HG02763 (cell line): ENCODE results near the gene ZYG11A.

Source experiments
- ATAC-seq: cut with Tn5 transposase; IDR thresholded peaks from one replicate; pipeline ENCODE4 v1.9.1; 2021; ENCODE audit warnings: mild to moderate bottlenecking, moderate library complexity; ENCODE audit not compliant: unreplicated experiment

Gene ZYG11A

GRCh38 chr1:52876843-52877242 is 34.3 kb downstream of the ZYG11A start:
- ATAC-seq = no peak

GRCh38 chr1:52877554-52877953 is 35.0 kb downstream of the ZYG11A start:
- ATAC-seq = no peak

- ATAC-seq = no peak
These were observed 37.6 kb downstream of the ZYG11A start for GRCh38 chr1:52880206-52880605.

- no peak for ATAC-seq
These were observed 44.9 kb downstream of the ZYG11A start for GRCh38 chr1:52887483-52887882.

GRCh38 chr1:52892424-52893215 is 50.1 kb downstream of the ZYG11A start:
- ATAC-seq = no peak

GRCh38 chr1:52899445-52899894 is 56.9 kb downstream of the ZYG11A start:
- ATAC-seq = no peak

GRCh38 chr1:52900402-52900801 is 57.8 kb downstream of the ZYG11A start:
- ATAC-seq = no peak

- no peak for ATAC-seq
These were observed 58.8 kb downstream of the ZYG11A start for GRCh38 chr1:52901384-52901783.

GRCh38 chr1:52904208-52904926 is 61.8 kb downstream of the ZYG11A start:
- no peak for ATAC-seq

- ATAC-seq = no peak
These were observed 62.6 kb downstream of the ZYG11A start for GRCh38 chr1:52904927-52905698.

- ATAC-seq = no peak
These were observed 63.6 kb downstream of the ZYG11A start for GRCh38 chr1:52906135-52906603.

GRCh38 chr1:52907068-52907811 is 64.7 kb downstream of the ZYG11A start:
- ATAC-seq = no peak

GRCh38 chr1:52907812-52908153 is 65.2 kb downstream of the ZYG11A start:
- ATAC-seq = no peak

- ATAC-seq = no peak
These were observed 69.0 kb downstream of the ZYG11A start for GRCh38 chr1:52911541-52911940.

GRCh38 chr1:52913014-52913413 is 70.5 kb downstream of the ZYG11A start:
- ATAC-seq = no peak

GRCh38 chr1:52913537-52913936 is 71.0 kb downstream of the ZYG11A start:
- no peak for ATAC-seq

GRCh38 chr1:52914463-52914862 is 71.9 kb downstream of the ZYG11A start:
- ATAC-seq = no peak

GRCh38 chr1:52915211-52915854 is 72.8 kb downstream of the ZYG11A start:
- no peak for ATAC-seq

- ATAC-seq = no peak
These were observed 73.3 kb downstream of the ZYG11A start for GRCh38 chr1:52915855-52916220.

- ATAC-seq = no peak
These were observed 73.8 kb downstream of the ZYG11A start for GRCh38 chr1:52916241-52916975.
